Adipose tissue (tissue), 3 donors: ENCODE data around the gene DDX25. TPM values are rescaled to one million over a fixed set of nuclear protein-coding genes. Genes with fewer than 3 reads are reported as not detected.
"Not testable (repeated sequence)": the region's sequence is repeated elsewhere in the genome, so short reads cannot be mapped to it uniquely, and the experiment has no call there.

Experiments used
- H3K27ac ChIP-seq: one replicate; pipeline ENCODE4 v1.5.1; 2013; ENCODE audit warnings: low read depth, low read length
- WGBS, 3 donors: extraction: QIAGEN DNeasy Blood & Tissue Kit; methylation state at CpG; one replicate each; pipeline ENCODE4 v1.1.7; 2013; 5-methylcytosine and 5-hydroxymethylcytosine counted together
- polyA plus RNA-seq, 3 donors: library from polyadenylated mRNA; stranded (reverse); fragments of 200-250 nt; gene quantifications; one replicate each; pipeline ENCODE4 v1.2.3, GENCODE V29; 2013
- donor health status: healthy with polysubstance abuse.
- donor health status: Bipolar disorder and iron deficiency.
- donor health status: healthy.

The DDX25 gene
- polyA plus RNA-seq, 3 donors, result 0.06 to 0.34 (median 0.26) TPM

DNA sequence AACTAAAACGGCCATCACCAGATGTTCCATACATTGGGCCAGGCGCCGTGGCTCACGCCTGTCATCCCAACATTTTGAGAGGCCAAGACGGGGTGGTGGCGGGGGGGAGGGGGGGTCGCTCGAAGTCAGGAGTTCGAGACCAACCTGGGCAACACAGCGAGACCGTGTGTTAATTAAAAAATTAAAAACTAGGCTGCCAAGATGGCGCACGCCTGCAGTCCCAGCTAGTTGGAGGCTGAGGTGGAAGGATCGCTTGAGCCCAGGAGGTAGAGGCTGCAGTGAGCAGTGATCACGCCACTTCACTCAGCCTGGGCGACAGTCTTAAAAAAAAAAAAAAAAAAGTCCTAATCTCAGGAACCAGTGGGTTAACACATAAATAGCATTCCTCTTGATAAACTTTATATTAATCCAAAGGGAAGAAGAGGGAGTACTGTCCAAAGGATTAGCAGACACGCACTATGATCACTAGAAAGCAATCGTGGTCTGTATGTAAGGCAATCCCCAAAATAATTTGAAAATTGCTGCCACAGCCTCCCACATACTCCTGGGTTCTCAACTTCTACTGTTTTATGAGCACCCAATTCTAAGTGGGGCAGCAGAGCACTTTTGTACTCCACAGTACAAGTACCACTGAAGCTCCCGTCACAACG, 1.9 kb upstream of the DDX25 start:
- 47 to 55% (median 51%) methylated on average over 20 of the region's 20 CpGs for WGBS, 3 donors
- peak overlapping the region; percentile 68 for H3K27ac ChIP-seq

DNA sequence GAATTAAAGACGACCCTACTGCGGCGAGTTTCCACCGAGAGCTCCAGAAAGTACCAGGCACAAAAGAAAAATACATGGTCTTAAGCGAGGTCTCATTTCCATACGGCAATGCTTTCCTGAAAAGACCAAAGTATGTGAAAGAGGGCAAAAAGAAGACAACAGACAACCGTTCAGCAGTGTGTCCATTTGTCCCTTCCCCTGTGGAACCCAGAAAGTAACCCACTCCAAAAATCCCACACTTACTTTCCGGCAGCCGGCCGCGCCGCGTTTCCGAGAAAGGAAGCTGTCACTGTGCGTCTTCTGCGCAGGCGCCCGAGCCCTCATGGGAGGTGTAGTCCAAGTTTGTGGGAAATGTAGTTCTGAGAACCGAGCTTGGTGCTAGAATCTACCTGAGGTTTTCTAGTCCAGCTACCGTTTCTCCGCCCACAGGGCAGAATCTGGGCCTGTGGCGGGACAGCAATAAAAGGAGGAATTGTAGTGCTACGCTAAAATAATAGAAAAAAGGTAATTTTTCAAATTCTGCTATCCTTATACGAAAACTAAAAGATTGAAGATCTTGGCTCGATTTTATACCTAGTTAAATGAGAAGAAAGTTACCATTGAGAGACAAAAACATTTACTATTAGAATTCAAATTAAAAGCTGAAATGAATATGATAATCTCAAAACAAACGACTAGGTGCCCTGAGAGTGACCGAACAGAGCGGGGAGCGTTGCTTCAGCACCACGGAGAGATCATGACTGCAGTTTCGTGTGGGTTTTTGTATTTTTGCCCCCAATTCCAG, 1.2 kb upstream of the DDX25 start, which contains the start of gene PUS3:
Gene PUS3, minus strand, starts transcription at position 280 of the 784 bp plus-strand sequence. CDS start 6,922 bp downstream, outside the sequence.
- WGBS, 3 donors, result 1 to 3% (median 2%) methylated on average over 31 of the region's 31 CpGs
- H3K27ac ChIP-seq, result peak within 1 kb of the TSS; percentile 68

DNA sequence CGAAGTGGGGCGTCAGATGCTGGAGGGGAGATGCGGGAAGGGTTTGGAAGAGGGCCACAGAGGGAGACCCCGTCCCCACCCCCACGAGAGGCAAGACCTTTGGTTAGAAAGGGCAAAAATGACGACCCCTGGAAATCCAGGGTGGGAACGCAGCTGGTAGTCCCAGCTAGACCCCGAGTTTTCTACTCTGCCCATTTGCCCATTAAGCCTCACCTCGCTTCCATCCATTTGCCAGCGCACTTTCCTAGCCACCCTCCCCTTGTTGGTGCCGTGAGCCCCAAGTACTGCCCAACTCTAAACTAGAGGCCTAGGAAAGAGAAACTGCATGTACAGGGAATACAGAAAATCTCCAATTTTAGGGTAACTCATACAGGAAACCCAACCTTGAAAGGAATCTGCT, 370 bp downstream of the DDX25 start:
- WGBS, 3 donors, result 46 to 60% (median 47%) methylated on average over 11 of the region's 11 CpGs
- H3K27ac ChIP-seq, result no peak overlapping the region

DNA sequence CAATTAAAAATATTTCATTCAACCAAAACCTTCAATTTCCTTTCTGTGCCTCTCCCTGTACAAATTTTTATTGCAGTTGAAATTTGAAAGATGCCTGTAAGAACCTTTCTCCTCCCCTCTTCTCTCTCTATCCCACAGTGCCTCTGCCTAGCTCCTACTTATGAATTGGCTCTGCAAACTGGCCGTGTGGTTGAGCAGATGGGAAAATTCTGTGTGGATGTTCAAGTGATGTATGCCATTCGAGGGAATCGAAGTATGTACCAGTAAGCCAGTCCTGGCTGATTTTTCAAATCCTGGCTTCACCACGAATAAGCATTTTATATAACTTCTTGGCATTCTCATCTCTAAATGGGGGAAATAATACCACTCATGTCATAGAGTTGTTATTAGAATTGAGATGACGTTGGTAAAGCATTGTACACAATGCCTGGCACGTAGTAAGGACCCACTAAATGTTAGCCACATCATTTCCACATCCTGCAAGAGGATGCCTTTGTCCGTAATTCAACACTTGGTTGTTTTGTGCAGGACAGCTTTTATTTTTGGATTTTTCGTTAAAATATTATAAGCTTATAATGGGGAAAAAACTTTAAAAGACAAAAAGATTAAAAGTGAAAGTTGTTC, 6.0 kb downstream of the DDX25 start:
- 71 to 79% (median 72%) methylated on average over 8 of the region's 8 CpGs for WGBS, 3 donors
- H3K27ac ChIP-seq, result no peak overlapping the region

DNA sequence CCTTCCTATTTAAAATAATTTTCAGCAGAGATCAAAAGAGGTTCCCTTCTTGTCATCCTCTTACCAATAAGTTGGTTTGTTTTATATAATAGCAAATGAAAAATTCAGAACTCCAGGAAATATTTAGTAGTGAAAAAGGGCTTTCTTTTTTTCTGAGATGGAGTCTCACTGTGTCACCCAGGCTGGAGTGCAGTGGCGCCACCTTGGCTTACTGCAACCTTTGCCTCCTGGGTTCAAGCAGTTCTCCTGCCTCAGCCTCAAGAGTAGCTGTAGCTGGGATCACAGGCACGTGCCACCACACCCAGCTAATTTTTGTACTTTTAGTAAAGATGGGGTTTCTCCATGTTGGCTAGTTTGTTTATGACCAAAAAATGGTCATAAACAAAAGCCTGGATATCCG, 10.3 kb downstream of the DDX25 start:
- not testable (repeated sequence) for H3K27ac ChIP-seq
- WGBS, 3 donors, result 80 to 96% (median 85%) methylated on average over 3 of the region's 3 CpGs

DNA sequence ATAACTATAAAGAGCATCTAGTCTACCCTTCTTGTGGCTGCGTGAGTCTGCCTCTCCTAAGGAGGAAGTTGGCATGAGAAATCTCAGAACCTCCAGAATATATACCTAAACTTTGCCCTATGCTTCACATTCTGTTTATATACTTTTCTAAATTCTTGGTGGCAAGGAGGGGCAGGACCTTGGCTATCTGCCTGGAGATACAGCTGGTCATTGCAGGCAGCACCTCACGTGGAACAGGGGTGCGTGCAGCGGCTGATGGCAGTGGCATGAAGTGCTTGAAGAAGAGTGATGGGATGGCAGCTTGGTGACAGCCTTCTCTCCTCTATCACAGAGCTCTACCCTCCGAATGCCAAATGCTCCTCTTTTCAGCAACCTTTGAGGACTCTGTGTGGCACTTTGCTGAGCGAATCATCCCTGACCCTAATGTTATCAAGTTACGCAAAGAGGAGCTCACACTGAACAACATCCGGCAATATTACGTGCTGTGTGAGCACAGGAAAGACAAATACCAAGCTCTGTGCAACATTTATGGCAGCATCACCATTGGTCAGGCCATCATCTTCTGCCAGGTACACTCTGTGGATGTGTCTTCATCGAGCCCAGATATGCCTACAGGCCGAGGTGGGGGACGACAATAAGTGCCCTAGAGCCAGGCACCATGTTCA, 12.5 kb downstream of the DDX25 start:
- 78 to 86% (median 82%) methylated on average over 12 of the region's 12 CpGs for WGBS, 3 donors
- H3K27ac ChIP-seq, result no peak overlapping the region

DNA sequence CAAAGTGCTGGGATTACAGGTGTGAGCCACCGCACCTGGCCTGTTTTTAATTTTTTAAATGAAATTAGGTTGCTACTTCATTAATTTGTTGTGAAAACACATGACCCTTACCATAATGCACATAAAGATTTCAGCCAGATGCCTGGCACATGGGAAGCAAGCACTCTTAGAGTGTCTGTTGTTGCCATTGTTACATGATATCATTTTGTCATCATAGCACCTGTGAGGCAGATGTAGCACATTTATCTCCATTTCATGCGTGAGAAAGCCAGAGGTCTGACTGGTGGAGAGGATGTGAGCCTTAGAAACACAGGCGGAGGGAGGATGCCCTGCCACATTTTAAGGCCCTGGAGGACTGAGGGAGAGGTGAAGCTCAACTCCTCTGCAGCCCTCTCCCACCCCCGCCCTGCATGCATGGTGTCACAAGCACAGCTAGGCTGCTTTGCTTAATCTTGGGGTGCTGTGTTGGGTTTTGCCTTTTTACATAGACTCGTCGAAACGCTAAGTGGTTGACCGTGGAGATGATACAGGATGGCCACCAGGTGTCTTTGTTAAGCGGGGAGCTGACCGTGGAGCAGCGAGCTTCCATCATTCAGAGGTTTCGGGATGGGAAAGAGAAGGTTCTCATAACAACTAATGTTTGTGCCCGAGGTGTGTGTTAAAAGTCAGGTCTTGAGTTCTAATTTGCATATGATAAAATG, 14.0 kb downstream of the DDX25 start:
- no peak overlapping the region for H3K27ac ChIP-seq
- 73 to 86% (median 84%) methylated on average over 13 of the region's 13 CpGs for WGBS, 3 donors

DNA sequence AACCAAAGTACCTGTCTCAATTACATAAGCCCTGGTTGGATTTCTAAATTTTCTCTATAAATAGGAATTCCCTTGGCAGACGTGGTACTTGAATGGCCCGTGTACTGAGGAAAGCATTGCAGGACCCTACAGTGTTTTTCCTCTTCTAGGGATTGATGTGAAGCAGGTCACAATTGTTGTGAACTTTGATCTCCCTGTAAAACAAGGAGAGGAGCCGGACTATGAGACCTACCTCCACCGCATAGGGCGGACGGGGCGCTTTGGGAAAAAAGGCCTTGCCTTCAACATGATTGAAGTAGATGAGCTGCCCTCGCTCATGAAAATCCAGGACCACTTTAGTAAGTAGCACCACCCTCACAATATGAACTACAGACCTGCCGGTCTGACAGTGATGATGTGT, 16.7 kb downstream of the DDX25 start:
- no peak overlapping the region for H3K27ac ChIP-seq
- 84 to 87% (median 87%) methylated on average over 9 of the region's 9 CpGs for WGBS, 3 donors

DNA sequence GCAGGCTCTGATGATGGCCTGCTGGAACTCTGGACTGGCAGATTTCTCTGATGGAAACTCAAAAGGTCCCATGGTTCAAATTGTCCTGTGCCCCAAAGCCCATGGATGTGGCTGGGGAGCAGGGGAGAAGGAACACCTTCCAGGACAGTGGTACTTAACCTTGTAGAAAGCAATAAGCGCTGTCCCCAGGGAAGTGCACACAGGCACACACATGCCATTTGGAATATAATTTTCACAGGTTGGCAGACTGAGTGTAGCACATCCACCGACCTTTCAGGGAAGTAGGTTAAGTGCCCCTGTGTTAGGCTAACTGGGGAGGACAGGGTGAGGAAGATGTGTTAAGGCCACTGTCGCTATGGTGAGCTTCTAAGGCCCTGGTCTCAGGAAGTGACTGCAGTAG, 17.8 kb downstream of the DDX25 start:
- H3K27ac ChIP-seq, result no peak overlapping the region
- WGBS, 3 donors, result 77 to 89% (median 82%) methylated on average over 3 of the region's 3 CpGs

DNA sequence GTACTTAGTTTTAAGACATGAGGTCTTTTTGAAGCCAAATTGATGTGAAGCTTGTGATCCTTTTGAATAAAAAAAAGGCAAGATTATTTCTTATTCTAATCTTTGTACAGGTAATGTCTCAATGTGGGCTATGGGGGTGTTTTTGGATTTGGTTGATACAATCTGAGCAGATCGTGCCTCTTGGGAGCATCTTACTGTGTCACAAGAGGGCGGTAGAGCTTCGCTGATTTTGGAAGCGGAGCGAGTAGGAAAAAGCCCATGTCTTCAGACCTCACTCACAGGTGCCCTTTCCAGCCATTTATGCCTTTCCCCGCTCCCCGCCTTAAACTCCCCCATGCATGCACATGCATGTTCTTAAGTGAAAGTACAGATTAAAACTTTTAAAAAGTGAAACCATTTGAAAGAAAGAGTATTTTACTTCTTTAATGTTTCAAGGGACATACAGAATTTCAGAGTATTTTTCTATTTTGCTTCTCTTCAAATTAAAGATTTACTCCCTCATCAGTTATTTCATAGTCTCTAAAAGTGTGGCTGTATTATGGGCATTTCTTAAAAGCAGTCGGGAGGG, 18.8 kb downstream of the DDX25 start:
- H3K27ac ChIP-seq, result no peak overlapping the region
- WGBS, 3 donors, result 7 to 9% (median 8%) methylated on average over 8 of the region's 8 CpGs

DNA sequence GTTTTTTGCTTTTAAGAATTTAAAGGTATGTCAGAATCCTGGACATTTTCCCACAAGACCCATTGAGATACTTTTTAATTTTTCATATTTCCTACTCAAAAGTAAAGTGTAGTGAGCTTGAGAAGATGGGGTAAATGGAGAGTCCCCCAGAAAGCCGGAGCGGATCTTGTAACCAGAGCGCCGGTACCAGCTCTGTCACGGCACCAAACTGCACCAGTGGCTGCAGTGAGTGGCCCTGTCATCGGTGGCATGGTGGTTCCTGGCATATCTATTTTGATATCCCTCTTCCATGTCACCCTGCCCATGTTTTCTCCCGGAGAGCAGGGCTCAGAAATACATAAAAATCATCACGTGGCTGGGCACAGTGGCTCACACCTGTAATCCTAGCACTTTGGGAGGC, 19.3 kb downstream of the DDX25 start:
- no peak overlapping the region for H3K27ac ChIP-seq
- WGBS, 3 donors, result 91 to 95% (median 91%) methylated on average over 8 of the region's 8 CpGs

DNA sequence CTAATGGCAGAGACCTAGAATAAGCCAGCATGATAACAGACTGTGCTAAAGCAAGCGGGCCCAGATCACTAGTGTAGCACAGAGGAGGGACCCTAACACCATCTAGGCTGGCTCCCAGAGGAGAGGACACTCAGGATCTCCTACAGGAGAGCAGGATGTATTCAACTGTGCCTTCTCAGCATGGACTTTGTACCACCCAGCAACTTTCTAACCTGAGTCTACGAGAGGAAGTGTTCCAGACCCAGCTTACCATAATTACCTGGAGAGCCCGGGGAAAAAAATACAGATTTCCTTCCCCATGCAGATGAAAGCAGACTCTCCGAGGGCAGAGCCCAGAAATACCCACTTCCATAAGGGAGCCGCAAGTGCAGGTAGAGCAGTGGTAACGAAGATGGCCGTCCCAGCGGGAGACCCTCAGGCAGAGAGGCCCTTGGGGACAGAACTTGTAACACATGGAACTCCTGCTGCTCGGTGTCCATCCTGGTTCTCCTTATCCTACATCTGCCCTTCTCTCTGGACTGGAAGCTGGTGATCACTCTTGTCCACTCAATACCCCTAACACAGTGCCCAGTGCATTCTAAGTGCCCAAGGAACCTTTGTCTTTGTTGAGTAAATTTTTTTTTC, 20.2 kb downstream of the DDX25 start:
- no peak overlapping the region for H3K27ac ChIP-seq
- 84 to 89% (median 86%) methylated on average over 9 of the region's 9 CpGs for WGBS, 3 donors

DNA sequence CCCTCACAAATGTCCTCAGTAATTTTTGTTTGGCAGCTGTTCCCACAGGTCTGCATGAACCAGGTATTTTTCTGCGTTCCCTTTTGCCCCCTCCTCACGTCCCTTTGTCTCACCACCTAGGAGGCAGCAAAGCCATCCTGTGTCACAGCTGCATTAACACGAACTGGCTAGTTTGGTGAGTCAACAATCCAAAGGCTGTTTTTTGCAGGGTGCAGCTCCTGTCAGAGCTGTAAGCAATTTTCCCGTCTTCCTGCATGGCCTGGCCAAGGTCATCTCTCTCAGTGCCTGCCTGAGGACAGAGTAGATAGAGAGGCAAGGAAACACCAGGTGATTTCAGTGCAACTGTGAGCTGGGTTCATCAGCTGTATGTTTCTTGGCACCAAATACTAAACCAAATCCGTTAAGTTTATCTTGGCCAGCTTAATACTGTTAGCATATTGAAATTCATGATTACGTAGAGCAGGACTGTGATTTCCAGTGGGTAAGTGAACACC, 21.0 kb downstream of the DDX25 start:
- WGBS, 3 donors, result 24 to 75% (median 62%) methylated on average over 6 of the region's 6 CpGs
- no peak overlapping the region for H3K27ac ChIP-seq

DNA sequence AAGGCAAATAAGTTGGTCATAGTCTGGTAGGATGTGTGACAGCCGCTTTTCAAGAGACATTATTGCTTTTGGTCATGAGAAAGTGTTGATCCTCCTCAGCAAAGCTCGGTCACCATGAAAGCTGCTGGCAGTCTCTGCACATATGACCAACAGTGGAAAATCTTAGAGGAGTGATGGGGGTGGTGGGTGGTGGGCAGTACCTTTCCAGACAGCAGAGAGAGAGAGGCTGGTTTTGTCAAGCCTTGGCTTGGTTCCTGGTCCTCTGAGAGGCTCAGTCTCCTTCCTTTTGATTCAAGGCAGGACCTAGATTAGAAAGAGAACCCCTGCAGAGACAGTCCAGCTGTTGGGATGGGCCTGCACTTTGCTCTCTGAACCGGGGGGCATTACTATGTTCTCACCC, 21.5 kb downstream of the DDX25 start:
- 58 to 75% (median 72%) methylated on average over 3 of the region's 3 CpGs for WGBS, 3 donors
- no peak overlapping the region for H3K27ac ChIP-seq

DNA sequence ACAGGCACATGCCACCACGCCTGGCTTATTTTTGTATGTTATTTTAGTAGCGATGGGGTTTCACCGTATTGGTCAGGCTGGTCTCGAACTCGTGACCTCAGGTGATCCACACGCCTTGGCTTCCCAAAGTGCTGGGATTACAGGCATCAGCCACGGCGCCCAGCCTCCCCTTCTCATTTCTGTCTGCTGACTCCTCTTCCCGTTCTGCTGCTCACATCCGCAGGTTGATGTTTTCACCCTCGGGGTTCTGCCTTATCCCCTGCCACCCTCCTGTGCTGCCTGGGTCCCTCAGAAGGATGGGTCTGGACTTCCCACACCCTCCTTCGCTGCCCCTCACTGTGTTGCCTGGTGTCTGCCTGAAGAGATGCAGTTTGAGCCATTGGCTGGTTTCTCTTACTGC, 22.4 kb downstream of the DDX25 start:
- 84 to 95% (median 93%) methylated on average over 12 of the region's 12 CpGs for WGBS, 3 donors

DNA sequence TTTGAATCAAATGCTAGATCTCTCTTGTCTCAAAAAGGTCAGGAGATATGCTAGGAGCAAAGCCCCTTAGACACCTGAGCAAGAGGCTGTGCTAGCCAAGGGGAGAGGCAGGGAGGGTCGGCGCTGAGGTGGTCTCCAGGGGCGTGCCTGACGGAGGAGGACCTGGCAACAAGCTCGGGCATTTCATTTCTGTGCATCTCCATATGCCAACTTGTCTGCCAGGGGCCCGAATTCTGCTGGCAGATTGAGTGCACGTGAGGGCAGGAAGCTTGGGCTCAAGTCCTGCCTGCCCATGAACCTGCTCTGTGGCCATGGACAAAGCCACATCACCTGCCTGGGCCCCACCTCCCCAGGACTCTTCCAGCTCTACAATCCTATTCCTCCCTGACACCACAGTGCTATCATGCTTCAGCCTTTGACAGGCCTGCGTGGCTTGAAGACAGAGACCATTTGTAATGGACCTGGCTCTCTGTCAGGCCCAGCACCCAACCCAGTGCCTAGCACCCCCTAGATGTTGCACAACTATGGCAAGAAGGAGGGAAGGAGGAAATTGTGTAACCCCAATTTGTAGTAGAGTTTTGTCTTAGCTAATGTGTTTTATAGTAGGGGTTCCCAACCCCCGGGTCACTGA, 25.3 kb downstream of the DDX25 start:
- no peak overlapping the region for H3K27ac ChIP-seq
- WGBS, 3 donors, result 64 to 78% (median 73%) methylated on average over 9 of the region's 9 CpGs

More for the DNA sequence above, 22.4 kb downstream of the DDX25 start:
- H3K27ac ChIP-seq, result no peak overlapping the region

DNA sequence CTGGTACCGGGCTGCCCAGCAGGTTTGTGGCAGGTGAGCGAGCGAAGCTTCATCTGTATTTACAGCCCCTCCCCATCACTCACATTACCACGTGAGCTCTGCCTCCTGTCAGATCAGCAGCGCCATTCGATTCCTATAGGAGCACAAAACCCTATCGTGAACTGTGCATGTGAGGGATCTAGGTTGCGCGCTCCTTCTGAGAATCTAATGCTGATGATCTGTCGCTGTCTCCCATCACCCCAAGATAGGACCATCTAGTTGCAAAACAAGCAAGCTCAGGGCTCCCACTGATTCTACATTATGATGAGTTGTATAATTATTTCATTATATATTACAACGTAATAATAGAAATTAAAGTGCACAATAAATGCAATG, 25.8 kb downstream of the DDX25 start:
- 82 to 91% (median 85%) methylated on average over 11 of the region's 11 CpGs for WGBS, 3 donors
- no peak overlapping the region for H3K27ac ChIP-seq
